HCT116 (cell line): Measurements from ENCODE around the gene TANGO6. TPM values are rescaled to one million over a fixed set of nuclear protein-coding genes. Genes with fewer than 3 reads are reported as not detected.

ENCODE experiments used
- ATAC-seq: fragments of 200-7000 bp; cut with Tn5 transposase; 2 replicates; pipeline ENCODE4 v1.9.1; 2020; ENCODE audit warnings: mild to moderate bottlenecking, moderate library complexity
- BruUV-seq: library from RNA; stranded (reverse); fragments of 400-500 nt; replicated peaks from 2 replicates; lab custom pipeline; 2021; lab: Mats Ljungman, UMichigan
- CTCF ChIA-PET: fragments of 300-600 bp; sonication (Branson Sonifier 250); formaldehyde crosslinking; loops from one replicate; lab custom pipeline; 2021; ENCODE audit warnings: antibody characterized with exemption; lab: Charles Lee
- POLR2A ChIA-PET: fragments of 300-600, 350-600 bp; sonication (Branson Sonifier 250); formaldehyde crosslinking; loops from one replicate; lab custom pipeline; 2021; ENCODE audit warnings: antibody characterized with exemption; lab: Charles Lee
- RAD21 ChIA-PET, 2 experiments: fragments of 300-600 bp; sonication (Branson Sonifier 250); formaldehyde crosslinking; loops; one replicate each; lab custom pipeline; 2023; ENCODE audit warnings: low total read pairs in 2 of 2; ENCODE audit not compliant: uncharacterized antibody in 2 of 2, unreplicated experiment in 2 of 2, low non-redundant PET in 1 of 2; lab: Charles Lee
- DNase-seq: peaks from one replicate; pipeline ENCODE4 v3.0.0-alpha.2; 2010; ENCODE audit warnings: low read depth, low spot score
- H2AFZ ChIP-seq: fragments of 200-600 bp; shearing (Covaris generic), sonication (generic); 2 replicates; pipeline ENCODE4 v1.6.1; 2017; ENCODE audit warnings: low read depth, mixed run types, mixed read lengths, antibody characterized with exemption, low read length; ENCODE audit not compliant: poor library complexity, severe bottlenecking
- H3K27ac ChIP-seq: 2 replicates; pipeline ENCODE4 v1.5.1; 2012; ENCODE audit warnings: low read depth, low read length
- H3K27me3 ChIP-seq: fragments of 200-600 bp; sonication (generic); 2 replicates; pipeline ENCODE4 v1.6.1; 2016; ENCODE audit warnings: mixed run types, low read length, mixed read lengths; ENCODE audit not compliant: insufficient read depth
- H3K36me3 ChIP-seq, 2 experiments: fragments of 200-500 bp in 1 of 2; fragments of 200-600 bp in 1 of 2; sonication (Bioruptor generic) in 1 of 2; sonication (generic) in 1 of 2; 2 replicates each; pipeline versions ENCODE4 v1.5.1 to v1.6.1; 2014 to 2016; ENCODE audit warnings: low read length in 2 of 2, inconsistent platforms in 1 of 2, mixed read lengths in 1 of 2, mixed run types in 1 of 2; ENCODE audit not compliant: insufficient read depth in 2 of 2, control insufficient read depth in 1 of 2
- H3K4me1 ChIP-seq, 2 experiments: fragments of 200-600 bp in 1 of 2; sonication (generic) in 1 of 2; 2 replicates each; pipeline versions ENCODE4 v1.5.1 to v1.6.1; 2012 to 2017; ENCODE audit warnings: low read length in 2 of 2, inconsistent platforms in 1 of 2, mild to moderate bottlenecking in 1 of 2, mixed read lengths in 1 of 2, mixed run types in 1 of 2, moderate library complexity in 1 of 2; ENCODE audit not compliant: insufficient read depth in 2 of 2, control insufficient read depth in 1 of 2
- H3K4me2 ChIP-seq: fragments of 200-600 bp; sonication (generic); 2 replicates; pipeline ENCODE4 v1.6.1; 2017; ENCODE audit warnings: mixed run types, low read length, mixed read lengths
- H3K4me3 ChIP-seq, 2 experiments: fragments of 200-600 bp in 1 of 2; sonication (generic) in 1 of 2; replicated peaks in 1 of 2; 2 replicates each; pipeline ENCODE4 v1.5.1; 2011 to 2016; ENCODE audit warnings: low read length in 2 of 2, control low read depth in 1 of 2, low read depth in 1 of 2, mild to moderate bottlenecking in 1 of 2, mixed read lengths in 1 of 2, mixed run types in 1 of 2
- H3K79me2 ChIP-seq: fragments of 200-600 bp; sonication (generic); 2 replicates; pipeline ENCODE4 v1.6.1; 2017; ENCODE audit warnings: mild to moderate bottlenecking, mixed run types, low read length, moderate library complexity, mixed read lengths; ENCODE audit not compliant: insufficient read depth
- H3K9ac ChIP-seq: fragments of 200-600 bp; sonication (generic); 2 replicates; pipeline ENCODE4 v1.6.1; 2016; ENCODE audit warnings: low read length, mixed read lengths
- H3K9me2 ChIP-seq: fragments of 200-600 bp; sonication (generic), shearing (Covaris generic); 2 replicates; pipeline ENCODE4 v1.6.1; 2017; ENCODE audit warnings: mixed run types, mild to moderate bottlenecking, moderate library complexity; ENCODE audit not compliant: insufficient read depth
- H3K9me3 ChIP-seq, 2 experiments: fragments of 200-500 bp in 1 of 2; fragments of 200-600 bp in 1 of 2; sonication (Bioruptor generic) in 1 of 2; sonication (generic) in 1 of 2; 2 replicates each; pipeline ENCODE4 v1.6.1; 2014 to 2017; ENCODE audit warnings: low read length in 2 of 2, mixed read lengths in 2 of 2, inconsistent platforms in 1 of 2, low read depth in 1 of 2, mild to moderate bottlenecking in 1 of 2, mixed run types in 1 of 2, moderate library complexity in 1 of 2; ENCODE audit not compliant: control insufficient read depth in 1 of 2, insufficient read depth in 1 of 2
- H4K20me1 ChIP-seq: fragments of 200-600 bp; sonication (generic), shearing (Covaris generic); 2 replicates; pipeline ENCODE4 v1.6.1; 2017; ENCODE audit warnings: mixed run types, mild to moderate bottlenecking, moderate library complexity; ENCODE audit not compliant: insufficient read depth
- CTCF ChIP-seq, 3 experiments: fragments of 200-600 bp in 1 of 3; sonication (generic) in 1 of 3; IDR thresholded peaks in 2 of 3; conservative IDR thresholded peaks in 1 of 3; 2 replicates each; pipeline ENCODE4 v1.5.1; 2012 to 2017; ENCODE audit warnings: low read depth in 2 of 3, low read length in 2 of 3, antibody characterized with exemption in 1 of 3, borderline replicate concordance in 1 of 3, control low read depth in 1 of 3, mild to moderate bottlenecking in 1 of 3, mixed read lengths in 1 of 3, mixed run types in 1 of 3, moderate library complexity in 1 of 3; ENCODE audit not compliant: insufficient read depth in 1 of 3
- EGR1 ChIP-seq: IDR thresholded peaks from 2 replicates; pipeline ENCODE4 v1.6.1; 2012; ENCODE audit warnings: low read depth
- EZH2 ChIP-seq: fragments of 200-600 bp; sonication (generic); IDR thresholded peaks from 2 replicates; pipeline ENCODE4 v1.6.1; 2017; ENCODE audit warnings: antibody characterized with exemption, mixed run types
- EZH2phosphoT487 ChIP-seq: fragments of 200-600 bp; IDR thresholded peaks from 2 replicates; pipeline ENCODE4 v1.6.1; 2018; ENCODE audit warnings: antibody characterized with exemption, borderline replicate concordance
- FOSL1 ChIP-seq: IDR thresholded peaks from 2 replicates; pipeline ENCODE4 v1.6.1; 2012; ENCODE audit warnings: low read depth
- JUND ChIP-seq: IDR thresholded peaks from 2 replicates; pipeline ENCODE4 v1.6.1; 2012
- POLR2AphosphoS5 ChIP-seq: IDR thresholded peaks from 2 replicates; pipeline ENCODE4 v1.6.1; 2011; ENCODE audit warnings: mild to moderate bottlenecking, low read depth, low read length, moderate library complexity
- RAD21 ChIP-seq: IDR thresholded peaks from 2 replicates; pipeline ENCODE4 v1.6.1; 2012; ENCODE audit warnings: low read depth, mild to moderate bottlenecking
- REST ChIP-seq: IDR thresholded peaks from 2 replicates; pipeline ENCODE4 v1.6.1; 2012; ENCODE audit warnings: low read depth
- SIN3A ChIP-seq: IDR thresholded peaks from 2 replicates; pipeline ENCODE4 v1.6.1; 2012; ENCODE audit warnings: low read depth
- TCF7L2 ChIP-seq: IDR thresholded peaks from 2 replicates; pipeline ENCODE4 v1.7.0; 2011; ENCODE audit warnings: borderline replicate concordance, inconsistent platforms; ENCODE audit not compliant: insufficient read depth, insufficient read length; ENCODE audit errors: extremely low read depth
- YY1 ChIP-seq: IDR thresholded peaks from 2 replicates; pipeline ENCODE4 v1.6.1; 2011; ENCODE audit warnings: low read length, low read depth, moderate library complexity, mild to moderate bottlenecking; ENCODE audit not compliant: insufficient replicate concordance; ENCODE audit errors: extremely low read depth
- intact Hi-C: fragments of 100-400 bp; cut with micrococcal nuclease; formaldehyde crosslinking; loops from 2 replicates; pipeline ENCODE4 v1.10.0; 2022
- total RNA-seq: library from RNA; stranded (reverse); gene quantifications from one replicate; pipeline ENCODE4 v1.2.1, GENCODE V29; 2021; ENCODE audit not compliant: unreplicated experiment

TANGO6 gene
- total RNA-seq, 1 experiment from 2014 or later = 16.4 TPM

GRCh38 chr16:68802190-68802589 is 41.1 kb upstream of the TANGO6 start:
- no peaks in the 10 kb centered on the region for H3K9me2 ChIP-seq
- ChIA-PET POLR2A (no interaction called here), CTCF (no interaction called here), RAD21 (no interaction called here)
- H2AFZ ChIP-seq = no peak overlapping the region
- H3K9me3 ChIP-seq = no peaks in the 10 kb centered on the region
- H3K4me1 ChIP-seq = peaks cover 17 to 24% of the 10 kb centered on the region in 2 experiments
- H3K36me3 ChIP-seq = peaks cover 3 to 5% of the 10 kb centered on the region in 2 experiments; a peak in 1 of 4 replicates
- no peak for DNase-seq
- TF ChIP-seq FOSL1 = no peak
- TF ChIP-seq EZH2 = no peak
- TF ChIP-seq EGR1 = no peak
- TF ChIP-seq SIN3A = no peak
- TF ChIP-seq EZH2phosphoT487 = no peak
- TF ChIP-seq JUND = no peak
- no peak for TF ChIP-seq CTCF (IDR thresholded peaks at IDR 0.05 in 2 of 3, conservative IDR thresholded peaks at IDR 0.05 in 1 of 3; ENCODE audit: borderline replicate concordance in 1 of 3, insufficient read depth in 1 of 3, low read depth in 2 of 3, low read length in 2 of 3)
- no peak for ATAC-seq
- no peaks in the 10 kb centered on the region for H4K20me1 ChIP-seq
- intact Hi-C loops = no loop called here
- no peak overlapping the region for H3K9ac ChIP-seq
- no peak overlapping the region for H3K4me3 ChIP-seq
- BruUV-seq = no TSS peak
- no peaks in the 10 kb centered on the region for H3K27me3 ChIP-seq
- no peaks in the 10 kb centered on the region for H3K79me2 ChIP-seq
- H3K4me2 ChIP-seq = no peak overlapping the region
- H3K27ac ChIP-seq = no peak overlapping the region

GRCh38 chr16:68806422-68806821 is 36.9 kb upstream of the TANGO6 start:
- H2AFZ ChIP-seq = no peak overlapping the region
- no peak overlapping the region for H3K4me3 ChIP-seq
- DNase-seq (no peak), ATAC-seq (no peak)
- peaks cover 21 to 28% of the 10 kb centered on the region in 2 experiments for H3K36me3 ChIP-seq
- intact Hi-C loops = no loop called here
- ChIA-PET RAD21 (no interaction called here), CTCF (no interaction called here), POLR2A (no interaction called here)
- no peaks in the 10 kb centered on the region for H4K20me1 ChIP-seq
- H3K79me2 ChIP-seq = no peaks in the 10 kb centered on the region
- H3K9ac ChIP-seq = no peak overlapping the region
- no peak overlapping the region for H3K4me2 ChIP-seq
- H3K9me3 ChIP-seq = no peaks in the 10 kb centered on the region
- BruUV-seq = no TSS peak
- no peaks in the 10 kb centered on the region for H3K9me2 ChIP-seq
- no peak overlapping the region for H3K27ac ChIP-seq
- no peaks in the 10 kb centered on the region for H3K4me1 ChIP-seq
- H3K27me3 ChIP-seq = no peaks in the 10 kb centered on the region
- TF ChIP-seq YY1 (no peak), CTCF (IDR thresholded peaks at IDR 0.05 in 2 of 3, conservative IDR thresholded peaks at IDR 0.05 in 1 of 3; ENCODE audit: borderline replicate concordance in 1 of 3, insufficient read depth in 1 of 3, low read depth in 2 of 3, low read length in 2 of 3) (no peak), TCF7L2 (no peak), REST (no peak), JUND (no peak), RAD21 (no peak), SIN3A (no peak), POLR2AphosphoS5 (no peak)
